Measurements from ENCODE around the gene MAP1B. TPM values are rescaled to one million over a fixed set of nuclear protein-coding genes. Genes with fewer than 3 reads are reported as not detected.

The MAP1B gene
- total and polyA plus RNA-seq, 9 of the 15 experiments (the other 6 are each of a cell fraction or from before 2014, with no cell fraction given), result 5.2 to 66.1 (median 17.3) TPM

GRCh38 chr5:72206160-72206559 lies 98.9 kb downstream of the MAP1B start (continued):
- TF ChIP-seq, protein P1, sequence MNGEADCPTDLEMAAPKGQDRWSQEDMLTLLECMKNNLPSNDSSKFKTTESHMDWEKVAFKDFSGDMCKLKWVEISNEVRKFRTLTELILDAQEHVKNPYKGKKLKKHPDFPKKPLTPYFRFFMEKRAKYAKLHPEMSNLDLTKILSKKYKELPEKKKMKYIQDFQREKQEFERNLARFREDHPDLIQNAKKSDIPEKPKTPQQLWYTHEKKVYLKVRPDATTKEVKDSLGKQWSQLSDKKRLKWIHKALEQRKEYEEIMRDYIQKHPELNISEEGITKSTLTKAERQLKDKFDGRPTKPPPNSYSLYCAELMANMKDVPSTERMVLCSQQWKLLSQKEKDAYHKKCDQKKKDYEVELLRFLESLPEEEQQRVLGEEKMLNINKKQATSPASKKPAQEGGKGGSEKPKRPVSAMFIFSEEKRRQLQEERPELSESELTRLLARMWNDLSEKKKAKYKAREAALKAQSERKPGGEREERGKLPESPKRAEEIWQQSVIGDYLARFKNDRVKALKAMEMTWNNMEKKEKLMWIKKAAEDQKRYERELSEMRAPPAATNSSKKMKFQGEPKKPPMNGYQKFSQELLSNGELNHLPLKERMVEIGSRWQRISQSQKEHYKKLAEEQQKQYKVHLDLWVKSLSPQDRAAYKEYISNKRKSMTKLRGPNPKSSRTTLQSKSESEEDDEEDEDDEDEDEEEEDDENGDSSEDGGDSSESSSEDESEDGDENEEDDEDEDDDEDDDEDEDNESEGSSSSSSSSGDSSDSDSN (IDR thresholded peaks at IDR 0.05; ENCODE audit: borderline replicate concordance in 1 of 2, low read depth in 2 of 2, low read length in 2 of 2), result no peak
- peak; percentile 75 for TF ChIP-seq NFE2 (IDR thresholded peaks at IDR 0.05; ENCODE audit: low read depth)
- TF ChIP-seq SNRNP70 (optimal IDR thresholded peaks at IDR 0.05; ENCODE audit: low read depth, low read length), result no peak
- TF ChIP-seq C11orf30 (IDR thresholded peaks at IDR 0.05; ENCODE audit: low read depth), result 0 out of 2 replicates have a peak, but pooled peaks have one; percentile 29
- TF ChIP-seq RB1 (IDR thresholded peaks at IDR 0.05; ENCODE audit: low read depth), result no peak
- TF ChIP-seq TCFL5 (CRISPR knock-in tag; conservative IDR thresholded peaks at IDR 0.05), result no peak
- TF ChIP-seq NFE2L1 (tag; IDR thresholded peaks at IDR 0.05; ENCODE audit: borderline replicate concordance, low read depth), result peak; percentile 5; the same call in 1 of the 2 replicates
- no peak for TF ChIP-seq ZBTB5 (IDR thresholded peaks at IDR 0.05)
- TF ChIP-seq NR2C2 (CRISPR knock-in tag; IDR thresholded peaks at IDR 0.05), result no peak
- no peak for TF ChIP-seq NR2C2 (tag; IDR thresholded peaks at IDR 0.05)
- no peak for TF ChIP-seq CHD7 (IDR thresholded peaks at IDR 0.05; ENCODE audit: low read depth, low read length)
- no peak for TF ChIP-seq STAG1 (CRISPR knock-in tag; IDR thresholded peaks at IDR 0.05; ENCODE audit: borderline replicate concordance)
- TF ChIP-seq ZNF316 (IDR thresholded peaks at IDR 0.05), result peak; percentile 51
- TF ChIP-seq POLR2B (IDR thresholded peaks at IDR 0.05; ENCODE audit: low read depth, partially characterized antibody), result peak; percentile 29

Measured in K562 (cell line).